DND-41 (cell line): ENCODE results near the gene PKP2.

Experiments
- ATAC-seq: fragments of 200-7000 bp; cut with Tn5 transposase; 3 replicates; pipeline ENCODE4 v1.9.1; 2021; ENCODE audit warnings: low read depth; ENCODE audit not compliant: insufficient read depth
- DNase-seq: peaks from one replicate; pipeline ENCODE4 v3.0.0-alpha.2; 2020
- H2AFZ ChIP-seq: 2 replicates; pipeline ENCODE4 v1.6.0; 2012; ENCODE audit warnings: low read depth, low read length
- H3K27ac ChIP-seq: 2 replicates; pipeline ENCODE4 v1.5.1; 2012; ENCODE audit warnings: low read length, inconsistent platforms
- H3K27me3 ChIP-seq: fragments of 200-600 bp; sonication (generic); 2 replicates; pipeline ENCODE4 v1.6.0; 2012; ENCODE audit warnings: low read length, mild to moderate bottlenecking, inconsistent platforms; ENCODE audit not compliant: insufficient read depth, poor library complexity
- H3K36me3 ChIP-seq: 2 replicates; pipeline ENCODE4 v1.5.1; 2012; ENCODE audit warnings: low read length, inconsistent platforms; ENCODE audit not compliant: insufficient read depth
- H3K4me1 ChIP-seq: 2 replicates; pipeline ENCODE4 v1.5.1; 2012; ENCODE audit warnings: mild to moderate bottlenecking, low read length; ENCODE audit not compliant: insufficient read depth
- H3K4me2 ChIP-seq: 2 replicates; pipeline ENCODE4 v1.6.0; 2012; ENCODE audit warnings: mild to moderate bottlenecking, moderate library complexity, low read length, inconsistent platforms; ENCODE audit not compliant: insufficient read depth
- H3K4me3 ChIP-seq, 2 experiments: fragments of 200-600 bp in 1 of 2; shearing (Covaris generic) in 1 of 2; 2 replicates each; pipeline ENCODE4 v1.5.1; 2012 to 2016; ENCODE audit warnings: inconsistent platforms in 2 of 2, low read length in 2 of 2, mild to moderate bottlenecking in 2 of 2, low read depth in 1 of 2, moderate library complexity in 1 of 2
- H3K79me2 ChIP-seq: 2 replicates; pipeline ENCODE4 v1.6.0; 2012; ENCODE audit warnings: low read length, inconsistent platforms; ENCODE audit not compliant: insufficient read depth
- H3K9ac ChIP-seq: 2 replicates; pipeline ENCODE4 v1.6.0; 2012; ENCODE audit warnings: low read depth, mild to moderate bottlenecking, inconsistent platforms, low read length, moderate library complexity
- H3K9me3 ChIP-seq: 2 replicates; pipeline ENCODE4 v1.5.1; 2012; ENCODE audit warnings: low read length, moderate library complexity, mild to moderate bottlenecking, inconsistent platforms; ENCODE audit not compliant: insufficient read depth, severe bottlenecking
- H4K20me1 ChIP-seq: 2 replicates; pipeline ENCODE4 v1.6.0; 2012; ENCODE audit warnings: low read length; ENCODE audit not compliant: insufficient read depth
- CTCF ChIP-seq: IDR thresholded peaks from 2 replicates; pipeline ENCODE4 v1.5.1; 2012; ENCODE audit warnings: borderline replicate concordance, low read length, moderate library complexity, mild to moderate bottlenecking; ENCODE audit not compliant: poor library complexity, severe bottlenecking; ENCODE audit errors: extremely low read depth
- EZH2 ChIP-seq: IDR thresholded peaks from 3 replicates; pipeline ENCODE4 v1.6.1; 2012; ENCODE audit warnings: borderline replicate concordance, low read depth, mild to moderate bottlenecking, moderate library complexity, low read length, inconsistent platforms; ENCODE audit not compliant: severe bottlenecking

PKP2 gene

GRCh38 chr12:32826807-32827412 is 69.7 kb downstream of the PKP2 start:
- no peak overlapping the region for H3K4me2 ChIP-seq
- no peak for DNase-seq
- no peaks in the 10 kb centered on the region for H3K27me3 ChIP-seq
- no peak overlapping the region for H2AFZ ChIP-seq
- H3K4me3 ChIP-seq, result no peak overlapping the region
- no peaks in the 10 kb centered on the region for H3K9me3 ChIP-seq
- no peak for TF ChIP-seq CTCF
- TF ChIP-seq EZH2, result no peak
- ATAC-seq, result no peak
- no peak overlapping the region for H3K9ac ChIP-seq
- H3K36me3 ChIP-seq, result no peaks in the 10 kb centered on the region
- H3K27ac ChIP-seq, result no peak overlapping the region
- H4K20me1 ChIP-seq, result no peaks in the 10 kb centered on the region
- no peaks in the 10 kb centered on the region for H3K79me2 ChIP-seq
- no peaks in the 10 kb centered on the region for H3K4me1 ChIP-seq

- no peak overlapping the region for H3K4me2 ChIP-seq
- no peak for TF ChIP-seq CTCF
- no peak for TF ChIP-seq EZH2
- no peak overlapping the region for H2AFZ ChIP-seq
- ATAC-seq, result no peak
- H3K27me3 ChIP-seq, result no peaks in the 10 kb centered on the region
- no peaks in the 10 kb centered on the region for H3K4me1 ChIP-seq
- H3K4me3 ChIP-seq, result no peak overlapping the region
- H3K9me3 ChIP-seq, result no peaks in the 10 kb centered on the region
- H3K27ac ChIP-seq, result no peak overlapping the region
- no peak for DNase-seq
- no peaks in the 10 kb centered on the region for H4K20me1 ChIP-seq
- no peaks in the 10 kb centered on the region for H3K79me2 ChIP-seq
- no peaks in the 10 kb centered on the region for H3K36me3 ChIP-seq
- no peak overlapping the region for H3K9ac ChIP-seq
Observed at GRCh38 chr12:32824596-32824995, 72.0 kb downstream of the PKP2 start.

- Histone ChIP-seq H3K79me2 (no peaks in the 10 kb centered on the region), H3K27ac (no peak overlapping the region), H3K9ac (no peak overlapping the region), H3K36me3 (no peaks in the 10 kb centered on the region), H3K4me2 (no peak overlapping the region), H3K9me3 (no peaks in the 10 kb centered on the region), H3K4me1 (no peaks in the 10 kb centered on the region), H3K27me3 (no peaks in the 10 kb centered on the region), H2AFZ (no peak overlapping the region), H4K20me1 (no peaks in the 10 kb centered on the region), H3K4me3 (no peak overlapping the region)
- no peak for ATAC-seq
- no peak for DNase-seq
- no peak for TF ChIP-seq CTCF
- TF ChIP-seq EZH2, result no peak
Observed at GRCh38 chr12:32822344-32822743, 74.2 kb downstream of the PKP2 start.

- Histone ChIP-seq H3K79me2 (no peaks in the 10 kb centered on the region), H3K27me3 (no peaks in the 10 kb centered on the region), H3K4me3 (no peak overlapping the region), H3K27ac (no peak overlapping the region), H3K4me2 (no peak overlapping the region), H2AFZ (no peak overlapping the region), H3K36me3 (no peaks in the 10 kb centered on the region), H3K9ac (no peak overlapping the region), H3K4me1 (no peaks in the 10 kb centered on the region), H4K20me1 (no peaks in the 10 kb centered on the region), H3K9me3 (no peaks in the 10 kb centered on the region)
- no peak for ATAC-seq
- no peak for DNase-seq
- TF ChIP-seq EZH2 (no peak), CTCF (no peak)
Observed at GRCh38 chr12:32821710-32822109, 74.9 kb downstream of the PKP2 start.
